Heart left ventricle (tissue), 16 donors: ENCODE data around the gene C6orf52. TPM values are rescaled to one million over a fixed set of nuclear protein-coding genes. Genes with fewer than 3 reads are reported as not detected.

Experiments used
- ATAC-seq, 4 donors: fragments of 200-7000 bp; cut with Tn5 transposase; one replicate each; pipeline ENCODE4 v1.9.1; 2020 to 2022; ENCODE audit warnings: moderate library complexity in 4 of 4, mild to moderate bottlenecking in 3 of 4, moderate number of reproducible peaks in 1 of 4
- DNase-seq, 5 donors: peaks; one replicate each; pipeline ENCODE4 v3.0.0-alpha.2; 2020
- H3K27ac ChIP-seq, 12 donors: fragments of 200-600 bp; sonication (generic) in 4 of 12; one replicate each; pipeline versions ENCODE4 v1.5.0 to v1.8.0; 2016 to 2022; ENCODE audit warnings: mild to moderate bottlenecking in 2 of 12
- H3K27me3 ChIP-seq, 9 donors: fragments of 200-600 bp; sonication (generic) in 2 of 9; one replicate each; pipeline versions ENCODE4 v1.5.1 to v1.8.0; 2016 to 2022; ENCODE audit warnings: mild to moderate bottlenecking in 3 of 9
- H3K36me3 ChIP-seq, 9 donors: fragments of 200-600 bp; sonication (generic) in 2 of 9; one replicate each; pipeline versions ENCODE4 v1.5.0 to v1.8.0; 2018 to 2022; ENCODE audit warnings: mild to moderate bottlenecking in 2 of 9
- H3K4me1 ChIP-seq, 12 donors: fragments of 200-600 bp; sonication (generic) in 4 of 12; one replicate each; pipeline versions ENCODE4 v1.5.0 to v1.8.0; 2016 to 2022; ENCODE audit warnings: mild to moderate bottlenecking in 3 of 12
- H3K4me3 ChIP-seq, 12 donors: fragments of 200-600 bp; sonication (generic) in 4 of 12; one replicate each; pipeline versions ENCODE4 v1.5.0 to v1.8.0; 2017 to 2022; ENCODE audit warnings: mild to moderate bottlenecking in 9 of 12, moderate library complexity in 4 of 12
- H3K9me3 ChIP-seq, 12 donors: fragments of 200-600 bp; sonication (generic) in 4 of 12; one replicate each; pipeline versions ENCODE4 v1.5.0 to v1.8.0; 2016 to 2022; ENCODE audit warnings: mild to moderate bottlenecking in 1 of 12
- POLR2A ChIP-seq, 2 donors: fragments of 450-650 bp; IDR thresholded peaks; one replicate each; pipeline ENCODE4 v1.6.1; 2017; ENCODE audit warnings: antibody characterized with exemption in 2 of 2, mild to moderate bottlenecking in 2 of 2, moderate library complexity in 2 of 2
- WGBS, 4 donors: extraction: QIAGEN DNeasy Blood & Tissue Kit in 2 of 4; methylation state at CpG; one replicate each; pipeline versions ENCODE4 v1.1.5 to v1.1.7; 2013 to 2018; 5-methylcytosine and 5-hydroxymethylcytosine counted together
- intact Hi-C, 10 donors: fragments of 100-400 bp; cut with DNase I; formaldehyde crosslinking; loops; one replicate each; pipeline versions ENCODE4 v1.11.1 to v1.14.2; 2022
- polyA plus RNA-seq, 2 donors: library from polyadenylated mRNA; stranded (reverse); fragments of 200-250 nt; gene quantifications; one replicate each; pipeline ENCODE4 v1.2.3, GENCODE V29; 2013
- total RNA-seq, 9 donors: library from RNA; depleted of rRNA in 2 of 9; stranded (reverse); fragments of >200 nt in 2 of 9; fragmentation: NEBNext Ultra II Directional in 3 of 9; extraction: Animal tissue kit (Norgen Biotek cat#: 25700) in 3 of 9; gene quantifications; one replicate each; pipeline versions ENCODE4 v1.1.0 to v1.2.4, GENCODE V29; 2016 to 2023
- TF ChIP-seq, protein P1 (sequence below), 12 donors: fragments of 200-600 bp; sonication (generic) in 4 of 12; IDR thresholded peaks; one replicate each; pipeline versions ENCODE4 v1.5.0 to v1.8.0; 2018 to 2022; ENCODE audit warnings: antibody characterized with exemption in 12 of 12, mild to moderate bottlenecking in 5 of 12
- donor health status: ischemic (EF 13 %, LVEDD 7.1; RV severe dilation, severe dysfunction).
- donor health status: healthy with polysubstance abuse.
- donor health status: DM: no; HTN: yes; CAD: no.
- donor health status: DM: no; HTN: no; CAD: no.
- donor health status: ischemic (EF 25% LVEDD 6.9; RV normal size, moderate dysfunction).
- donor health status: ischemic (EF 25% LVEDD 5.7; RV mildly dilated, moderate dysfunction).
- donor health status: healthy.
- donor health status: DM: yes; HTN: yes; CAD: no.
- donor health status: ischemic (EF 35%, LVEDD 5.7; RV mildly dilated, moderate dysfunction).
- donor health status: nonischemic (EF 11% LVEDD 7.7; RV severe dilation, severe dysfunction).
- donor health status: DM: yes; HTN: yes; CAD: no.
- donor health status: PGD.
- donor health status: ischemic (EF 29% LVEDD 5.4; RV normal size, mild dysfunction).
- donor health status: nonischemic (EF 23%, LVEDD 6.1; RV moderate dilation, normal function).

Gene C6orf52
- total and polyA plus RNA-seq, 11 donors = 0.15 to 3.6 (median 0.99) TPM; not detected in 6

DNA sequence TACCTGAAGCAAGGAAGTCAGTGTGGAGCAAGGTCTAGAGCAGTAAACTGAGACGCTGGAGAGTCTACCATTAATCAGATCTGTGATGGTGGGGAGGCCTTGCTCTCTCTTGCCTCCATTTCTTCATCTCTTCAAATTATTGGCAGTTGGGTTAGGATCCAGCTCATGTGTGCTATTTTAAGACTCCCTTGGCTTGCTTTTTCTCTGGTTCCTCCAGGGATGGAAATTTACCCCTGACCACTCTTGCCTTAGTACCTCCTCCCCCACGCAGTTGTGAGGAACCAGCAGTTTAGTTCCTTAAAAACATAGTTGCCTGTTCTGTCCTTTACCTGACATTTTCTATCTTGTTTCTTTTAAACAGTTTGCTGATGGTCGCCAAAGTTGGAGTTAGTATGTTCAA, 35.8 kb upstream of the C6orf52 start:
- H3K9me3 ChIP-seq = no peaks in the 10 kb centered on the region
- peaks cover 0 to 26% (median 10%) of the 10 kb centered on the region in 12 donors for H3K4me1 ChIP-seq
- H3K4me3 ChIP-seq = no peak overlapping the region
- WGBS, 4 donors = 65 to 67% (median 66%) methylated on average over 3 of the region's 3 CpGs
- no peak for TF ChIP-seq POLR2A (IDR thresholded peaks at IDR 0.05)
- TF ChIP-seq, protein P1, sequence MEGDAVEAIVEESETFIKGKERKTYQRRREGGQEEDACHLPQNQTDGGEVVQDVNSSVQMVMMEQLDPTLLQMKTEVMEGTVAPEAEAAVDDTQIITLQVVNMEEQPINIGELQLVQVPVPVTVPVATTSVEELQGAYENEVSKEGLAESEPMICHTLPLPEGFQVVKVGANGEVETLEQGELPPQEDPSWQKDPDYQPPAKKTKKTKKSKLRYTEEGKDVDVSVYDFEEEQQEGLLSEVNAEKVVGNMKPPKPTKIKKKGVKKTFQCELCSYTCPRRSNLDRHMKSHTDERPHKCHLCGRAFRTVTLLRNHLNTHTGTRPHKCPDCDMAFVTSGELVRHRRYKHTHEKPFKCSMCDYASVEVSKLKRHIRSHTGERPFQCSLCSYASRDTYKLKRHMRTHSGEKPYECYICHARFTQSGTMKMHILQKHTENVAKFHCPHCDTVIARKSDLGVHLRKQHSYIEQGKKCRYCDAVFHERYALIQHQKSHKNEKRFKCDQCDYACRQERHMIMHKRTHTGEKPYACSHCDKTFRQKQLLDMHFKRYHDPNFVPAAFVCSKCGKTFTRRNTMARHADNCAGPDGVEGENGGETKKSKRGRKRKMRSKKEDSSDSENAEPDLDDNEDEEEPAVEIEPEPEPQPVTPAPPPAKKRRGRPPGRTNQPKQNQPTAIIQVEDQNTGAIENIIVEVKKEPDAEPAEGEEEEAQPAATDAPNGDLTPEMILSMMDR (IDR thresholded peaks at IDR 0.05) = no peak
- peak in 3 of 4 donors; percentile 24 to 54 (median 29) for ATAC-seq
- no peak for DNase-seq
- no peaks in the 10 kb centered on the region for H3K27me3 ChIP-seq
- H3K27ac ChIP-seq = no peak overlapping the region
- H3K36me3 ChIP-seq = peaks cover 0 to 88% (median 69%) of the 10 kb centered on the region in 9 donors
- intact Hi-C loops = no loop called here

DNA sequence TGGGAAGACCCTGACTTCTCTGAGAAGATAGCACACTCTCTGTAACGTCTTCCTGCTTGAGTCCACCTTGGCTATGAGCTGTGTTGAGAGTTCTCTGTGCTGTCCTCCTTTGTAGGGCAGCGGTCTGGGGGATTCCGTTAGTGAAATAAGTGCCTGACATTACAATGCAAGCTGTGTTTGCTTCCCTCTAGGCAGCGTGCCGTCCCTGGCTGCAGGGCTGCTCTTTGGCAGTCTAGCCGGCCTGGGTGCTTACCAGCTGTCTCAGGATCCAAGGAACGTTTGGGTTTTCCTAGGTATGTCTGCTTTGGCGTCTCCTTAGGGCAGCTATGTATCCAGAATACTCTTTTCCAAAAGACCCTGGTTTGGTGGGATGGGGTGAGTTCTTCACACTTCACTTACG, 31.3 kb upstream of the C6orf52 start:
- H3K27me3 ChIP-seq = no peaks in the 10 kb centered on the region
- H3K27ac ChIP-seq = peak overlapping the region in 1 of 12 donors; percentile 33
- H3K36me3 ChIP-seq = peaks cover 0 to 56% (median 41%) of the 10 kb centered on the region in 9 donors
- DNase-seq (no peak), ATAC-seq (no peak)
- intact Hi-C loops = loop anchor here in 1 of 10 donors (2.0 kb wide), 1 partner anchor 31 kb away; the partner anchor contains the start of genes C6orf52 and PAK1IP1
- WGBS, 4 donors = 65 to 76% (median 70%) methylated on average over 9 of the region's 9 CpGs
- no peak overlapping the region for H3K4me3 ChIP-seq
- no peaks in the 10 kb centered on the region for H3K9me3 ChIP-seq
- peaks cover 0 to 55% (median 38%) of the 10 kb centered on the region in 12 donors for H3K4me1 ChIP-seq
- TF ChIP-seq POLR2A (IDR thresholded peaks at IDR 0.05) = no peak
- TF ChIP-seq, protein P1 (IDR thresholded peaks at IDR 0.05) = no peak

DNA sequence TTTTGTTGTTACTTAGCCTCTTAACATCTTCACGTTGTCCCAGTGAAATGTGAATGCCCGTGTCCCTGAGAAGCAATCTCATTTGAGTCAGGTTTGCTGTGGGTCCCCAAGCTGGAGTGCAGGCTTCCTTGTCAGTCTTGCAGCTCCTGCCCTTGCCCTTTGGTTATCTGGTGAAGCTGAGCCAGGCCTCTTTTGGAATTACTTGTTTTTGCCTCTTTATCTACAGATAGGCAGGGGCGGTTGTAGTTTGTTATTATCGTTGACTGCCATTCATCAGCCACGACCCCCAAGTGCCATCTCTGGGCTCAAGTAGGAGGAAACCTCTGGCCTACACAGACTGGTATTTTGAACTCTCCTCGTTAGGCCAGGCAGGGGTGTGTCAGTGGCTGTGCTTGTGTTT, 30.6 kb upstream of the C6orf52 start:
- Histone ChIP-seq H3K27ac (no peak overlapping the region), H3K4me1 (peaks cover 0 to 49% (median 34%) of the 10 kb centered on the region in 12 donors), H3K4me3 (no peak overlapping the region), H3K36me3 (peaks cover 0 to 50% (median 34%) of the 10 kb centered on the region in 9 donors), H3K9me3 (no peaks in the 10 kb centered on the region), H3K27me3 (no peaks in the 10 kb centered on the region)
- 37 to 51% (median 44%) methylated on average over 6 of the region's 6 CpGs for WGBS, 4 donors
- ATAC-seq (no peak), DNase-seq (no peak)
- no peak for TF ChIP-seq POLR2A (IDR thresholded peaks at IDR 0.05)
- TF ChIP-seq, protein P1 (IDR thresholded peaks at IDR 0.05) = no peak
- intact Hi-C loops = loop anchor here in 1 of 10 donors (2.0 kb wide), 1 partner anchor 30 kb away; the partner anchor contains the start of genes C6orf52 and PAK1IP1

DNA sequence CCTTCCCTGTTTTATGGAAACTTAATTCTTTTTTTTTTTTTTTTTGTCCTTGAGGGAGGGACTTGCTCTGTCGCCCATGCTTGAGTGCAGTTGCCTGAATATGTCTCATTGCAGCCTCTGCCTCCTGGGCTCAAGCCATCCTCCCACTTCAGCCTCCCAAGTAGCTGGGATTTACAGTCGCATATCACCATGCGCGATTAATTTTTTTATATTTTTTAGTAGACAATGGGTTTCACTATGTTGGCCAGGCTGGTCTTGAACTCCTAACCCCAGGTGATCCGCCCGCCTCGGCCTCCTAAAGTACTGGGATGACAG, 29.1 kb upstream of the C6orf52 start:
- Histone ChIP-seq H3K4me3 (peak overlapping the region; percentile 35 to 88 (median 72)), H3K9me3 (peaks cover 0 to 8% (median 0%) of the 10 kb centered on the region in 12 donors)
- WGBS, 4 donors = 20 to 26% (median 21%) methylated on average over 7 of the region's 7 CpGs

More for the DNA sequence above, 29.1 kb upstream of the C6orf52 start:
- ATAC-seq = peak in 1 of 4 donors; percentile 3
- H3K27me3 ChIP-seq = no peaks in the 10 kb centered on the region
- intact Hi-C loops = loop anchor here in 5 of 10 donors (2.0 kb wide), 2 partner anchors 23 to 29 kb away; partner anchors contain the start of genes TMEM14B (in 5 of the 5), C6orf52 (in 1 of the 5) and PAK1IP1 (in 1 of the 5)
- H3K36me3 ChIP-seq = peaks cover 0 to 34% (median 20%) of the 10 kb centered on the region in 9 donors
- peaks cover 0 to 48% (median 31%) of the 10 kb centered on the region in 12 donors for H3K4me1 ChIP-seq
- H3K27ac ChIP-seq = peak overlapping the region; percentile 19 to 94 (median 89)
- no peak for DNase-seq
- no peak for TF ChIP-seq POLR2A (IDR thresholded peaks at IDR 0.05)
- TF ChIP-seq, protein P1 (IDR thresholded peaks at IDR 0.05) = no peak
